Transverse colon (tissue), 4 donors: ENCODE measurements around the gene SCNN1A. TPM values are rescaled to one million over a fixed set of nuclear protein-coding genes. Genes with fewer than 3 reads are reported as not detected.

Experiments used
- DNase-seq: peaks from one replicate; pipeline ENCODE4 v3.0.0-alpha.2; 2019
- H3K27ac ChIP-seq, 4 donors: fragments of 200-600 bp; sonication (generic); 2 replicates each; pipeline ENCODE4 v1.5.1; 2016 to 2018; ENCODE audit warnings: inconsistent platforms in 4 of 4
- H3K27me3 ChIP-seq: fragments of 200-600 bp; sonication (generic); 2 replicates; pipeline ENCODE4 v1.5.1; 2017; ENCODE audit warnings: inconsistent platforms
- H3K36me3 ChIP-seq, 4 donors: fragments of 200-600 bp; sonication (generic); 2 replicates each; pipeline ENCODE4 v1.5.1; 2017 to 2019; ENCODE audit warnings: inconsistent platforms in 4 of 4
- H3K4me1 ChIP-seq, 4 donors: fragments of 200-600 bp; sonication (generic); 2 replicates each; pipeline ENCODE4 v1.5.1; 2017 to 2020; ENCODE audit warnings: inconsistent platforms in 4 of 4
- H3K4me3 ChIP-seq, 4 donors: fragments of 200-600 bp; sonication (generic); 1 replicate in 1 of 4; 2 replicates in 3 of 4; pipeline versions ENCODE4 v1.5.1 to v1.6.1; 2017 to 2019; ENCODE audit warnings: inconsistent platforms in 4 of 4
- H3K9me3 ChIP-seq, 2 donors: fragments of 200-600 bp; sonication (generic); 2 replicates each; pipeline ENCODE4 v1.5.1; 2017 to 2019; ENCODE audit warnings: inconsistent platforms in 2 of 2
- EP300 ChIP-seq: sonication (generic); formaldehyde crosslinking; IDR thresholded peaks from one replicate; pipeline ENCODE4 v1.6.1; 2017; ENCODE audit warnings: antibody characterized with exemption, low read depth
- POLR2A ChIP-seq: fragments of 450-650 bp; IDR thresholded peaks from one replicate; pipeline ENCODE4 v1.6.1; 2016; ENCODE audit warnings: antibody characterized with exemption, mild to moderate bottlenecking, moderate library complexity
- POLR2AphosphoS5 ChIP-seq, 3 donors: sonication (generic); formaldehyde crosslinking; IDR thresholded peaks; one replicate each; pipeline ENCODE4 v1.6.1; 2016; ENCODE audit warnings: antibody characterized with exemption in 3 of 3
- WGBS, 2 donors: methylation state at CpG; one replicate each; pipeline ENCODE4 v1.1.5; 2018; ENCODE audit warnings: low coverage in 1 of 2; 5-methylcytosine and 5-hydroxymethylcytosine counted together
- in situ Hi-C, 4 donors: fragments of 200-750 bp; cut with MboI; loops; one replicate each; pipeline versions ENCODE4 v1.15.0 to v1.15.1; 2017; ENCODE audit warnings: low sequenced_read_pairs in 3 of 4, low pct_ligation_motif_present in 1 of 4, low pct_unique_long_range_greater_than_20kb in 1 of 4
- intact Hi-C: fragments of 100-400 bp; cut with DNase I; formaldehyde crosslinking; loops from one replicate; pipeline ENCODE4 v1.15.1; 2023; ENCODE audit warnings: low total_unique reads
- total RNA-seq, 4 donors: library from RNA; depleted of rRNA; stranded (reverse); fragments of >200 nt; gene quantifications; one replicate each; pipeline ENCODE4 v1.1.0, GENCODE V29; 2016
- TF ChIP-seq, protein P1 (sequence below), 5 experiments: fragments of 200-600 bp in 3 of 5; fragments of 450-650 bp in 2 of 5; sonication (generic) in 3 of 5; IDR thresholded peaks; 1 replicate in 2 of 5; 2 replicates in 3 of 5; pipeline ENCODE4 v1.5.1; 2016 to 2017; ENCODE audit warnings: antibody characterized with exemption in 5 of 5, inconsistent platforms in 3 of 5, mild to moderate bottlenecking in 2 of 5, moderate library complexity in 1 of 5

SCNN1A gene
- total RNA-seq, 4 donors from 2014 or later = 151 to 757 (median 502) TPM

DNA sequence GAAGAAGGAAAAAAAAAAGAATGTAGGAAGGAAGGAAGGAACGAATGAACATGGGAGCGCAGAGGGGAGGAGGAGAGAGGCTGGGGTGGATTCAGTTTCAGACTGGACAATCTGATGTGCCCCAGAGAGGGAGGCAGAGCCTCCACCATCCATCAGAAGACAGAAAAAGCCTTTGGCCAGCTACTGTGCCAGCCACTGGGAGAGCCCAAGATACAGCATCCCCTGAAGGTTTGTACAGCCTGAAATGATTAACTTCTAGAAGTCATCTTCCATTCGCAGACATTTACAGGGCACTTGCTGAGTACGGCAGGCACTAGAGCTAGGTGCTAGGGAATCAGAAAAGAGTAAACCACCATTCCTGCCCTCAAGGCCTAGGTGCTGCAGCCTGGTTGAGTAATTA lies 55.9 kb downstream of the SCNN1A start:
- intact Hi-C loops (no loop called here), in situ Hi-C loops (no loop called here)
- H3K36me3 ChIP-seq = no peaks in the 10 kb centered on the region
- WGBS, 2 donors = 93 to 95% methylated on average over 3 to 4 of the region's 4 CpGs
- peaks cover 8 to 21% (median 14%) of the 10 kb centered on the region in 4 donors for H3K4me1 ChIP-seq
- H3K9me3 ChIP-seq = no peaks in the 10 kb centered on the region
- no peak overlapping the region for H3K27ac ChIP-seq
- DNase-seq = no peak
- H3K27me3 ChIP-seq = no peaks in the 10 kb centered on the region
- TF ChIP-seq POLR2AphosphoS5 (IDR thresholded peaks at IDR 0.05) (no peak), POLR2A (no peak), EP300 (no peak)
- TF ChIP-seq, protein P1, sequence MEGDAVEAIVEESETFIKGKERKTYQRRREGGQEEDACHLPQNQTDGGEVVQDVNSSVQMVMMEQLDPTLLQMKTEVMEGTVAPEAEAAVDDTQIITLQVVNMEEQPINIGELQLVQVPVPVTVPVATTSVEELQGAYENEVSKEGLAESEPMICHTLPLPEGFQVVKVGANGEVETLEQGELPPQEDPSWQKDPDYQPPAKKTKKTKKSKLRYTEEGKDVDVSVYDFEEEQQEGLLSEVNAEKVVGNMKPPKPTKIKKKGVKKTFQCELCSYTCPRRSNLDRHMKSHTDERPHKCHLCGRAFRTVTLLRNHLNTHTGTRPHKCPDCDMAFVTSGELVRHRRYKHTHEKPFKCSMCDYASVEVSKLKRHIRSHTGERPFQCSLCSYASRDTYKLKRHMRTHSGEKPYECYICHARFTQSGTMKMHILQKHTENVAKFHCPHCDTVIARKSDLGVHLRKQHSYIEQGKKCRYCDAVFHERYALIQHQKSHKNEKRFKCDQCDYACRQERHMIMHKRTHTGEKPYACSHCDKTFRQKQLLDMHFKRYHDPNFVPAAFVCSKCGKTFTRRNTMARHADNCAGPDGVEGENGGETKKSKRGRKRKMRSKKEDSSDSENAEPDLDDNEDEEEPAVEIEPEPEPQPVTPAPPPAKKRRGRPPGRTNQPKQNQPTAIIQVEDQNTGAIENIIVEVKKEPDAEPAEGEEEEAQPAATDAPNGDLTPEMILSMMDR (IDR thresholded peaks at IDR 0.05) = no peak
- no peak overlapping the region for H3K4me3 ChIP-seq

- Histone ChIP-seq H3K27me3 (no peaks in the 10 kb centered on the region), H3K4me1 (peaks cover 4 to 17% (median 10%) of the 10 kb centered on the region in 4 donors), H3K9me3 (no peaks in the 10 kb centered on the region), H3K27ac (no peak overlapping the region), H3K36me3 (no peaks in the 10 kb centered on the region), H3K4me3 (no peak overlapping the region)
- 81 to 83% methylated on average over 11 to 16 of the region's 16 CpGs for WGBS, 2 donors
- in situ Hi-C loops (no loop called here), intact Hi-C loops (no loop called here)
- TF ChIP-seq, protein P1 (IDR thresholded peaks at IDR 0.05) = no peak
- no peak for TF ChIP-seq EP300
- TF ChIP-seq POLR2A = no peak
- TF ChIP-seq POLR2AphosphoS5 (IDR thresholded peaks at IDR 0.05) = no peak
- DNase-seq = no peak
Measured at GRCh38 chr12:6318440-6318879, 56.9 kb downstream of the SCNN1A start.

DNA sequence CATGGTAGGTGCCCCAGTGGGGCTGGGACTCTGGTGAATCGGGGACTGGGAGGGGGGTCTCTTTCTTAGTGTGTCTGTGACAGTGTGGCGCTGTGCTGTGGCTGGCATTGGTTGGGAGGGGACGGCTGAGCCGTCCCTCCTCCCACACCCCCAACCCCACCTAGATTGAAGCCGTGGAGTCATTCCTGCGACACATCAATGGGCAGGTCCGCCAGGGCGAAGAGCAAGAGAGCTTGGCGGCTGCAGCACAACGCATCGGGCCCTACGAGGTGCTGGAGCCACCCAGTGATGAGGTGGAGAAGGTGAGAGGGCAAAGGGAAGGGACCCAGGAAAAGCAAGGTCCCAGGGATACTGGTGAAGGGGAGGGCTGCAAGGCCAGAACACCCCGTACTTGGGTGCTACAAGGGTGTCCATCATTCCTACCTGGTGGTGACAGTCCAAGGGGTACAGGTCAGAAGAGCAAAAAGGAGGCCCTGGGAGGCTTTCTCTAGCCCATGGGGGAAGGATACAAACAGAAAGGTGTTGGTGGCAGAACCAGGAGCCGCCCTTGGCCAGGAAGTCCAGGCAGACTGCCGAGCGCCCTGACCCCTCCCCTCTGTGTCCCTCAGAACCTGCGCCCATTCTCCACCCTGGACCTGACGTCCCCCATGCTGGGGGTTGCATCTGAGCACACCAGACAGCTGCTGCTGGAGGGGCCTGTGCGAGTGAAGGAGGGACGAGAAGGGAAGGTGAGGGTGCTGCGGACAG lies 57.5 kb downstream of the SCNN1A start:
- peaks cover 8 to 17% (median 12%) of the 10 kb centered on the region in 4 donors for H3K4me1 ChIP-seq
- no peak overlapping the region for H3K27ac ChIP-seq
- 76 to 82% methylated on average over 8 to 21 of the region's 21 CpGs for WGBS, 2 donors
- H3K36me3 ChIP-seq = no peaks in the 10 kb centered on the region
- intact Hi-C loops (no loop called here), in situ Hi-C loops (no loop called here)
- no peaks in the 10 kb centered on the region for H3K9me3 ChIP-seq
- no peaks in the 10 kb centered on the region for H3K27me3 ChIP-seq
- DNase-seq = no peak
- TF ChIP-seq, protein P1 (IDR thresholded peaks at IDR 0.05) = no peak
- no peak for TF ChIP-seq POLR2AphosphoS5 (IDR thresholded peaks at IDR 0.05)
- no peak for TF ChIP-seq EP300
- TF ChIP-seq POLR2A = no peak
- H3K4me3 ChIP-seq = no peak overlapping the region

- Histone ChIP-seq H3K27ac (no peak overlapping the region), H3K36me3 (no peaks in the 10 kb centered on the region), H3K27me3 (no peaks in the 10 kb centered on the region), H3K4me3 (no peak overlapping the region), H3K9me3 (no peaks in the 10 kb centered on the region), H3K4me1 (peaks cover 7 to 17% (median 14%) of the 10 kb centered on the region in 4 donors)
- 82 to 83% methylated on average over 9 to 21 of the region's 21 CpGs for WGBS, 2 donors
- in situ Hi-C loops = no loop called here
- TF ChIP-seq POLR2A (no peak), EP300 (no peak), POLR2AphosphoS5 (IDR thresholded peaks at IDR 0.05) (no peak)
- TF ChIP-seq, protein P1 (IDR thresholded peaks at IDR 0.05) = no peak
- no peak for DNase-seq
- intact Hi-C loops = no loop called here
Measured at GRCh38 chr12:6316921-6317692, 58.3 kb downstream of the SCNN1A start.
